CD4-positive, alpha-beta T cell (primary cell): ENCODE measurements around the gene TBL1X. TPM values are rescaled to one million over a fixed set of nuclear protein-coding genes. Genes with fewer than 3 reads are reported as not detected.

Experiments
- ATAC-seq: fragments of 200-7000 bp; cut with Tn5 transposase; one replicate; pipeline ENCODE4 v1.10.0; 2022; ENCODE audit warnings: mild to moderate bottlenecking; ENCODE audit not compliant: poor library complexity
- CTCF ChIA-PET: fragments of 350-600 bp; sonication (Branson Sonifier 250); formaldehyde crosslinking; loops from one replicate; lab custom pipeline; 2021; ENCODE audit warnings: antibody characterized with exemption, inconsistent platforms; lab: Charles Lee
- POLR2A ChIA-PET: fragments of 350-600 bp; sonication (Branson Sonifier 250); formaldehyde crosslinking; loops from one replicate; lab custom pipeline; 2021; ENCODE audit warnings: antibody characterized with exemption, inconsistent platforms; lab: Charles Lee
- DNase-seq, 14 experiments: peaks; one replicate each; pipeline ENCODE4 v3.0.0-alpha.2; 2013 to 2020; ENCODE audit warnings: mixed read lengths in 2 of 14
- H3K27ac ChIP-seq, 2 donors: one replicate each; pipeline versions ENCODE4 v1.5.1 to v1.7.0; 2013; ENCODE audit warnings: low read length in 2 of 2, low read depth in 1 of 2, mild to moderate bottlenecking in 1 of 2
- H3K27me3 ChIP-seq, 2 experiments: 1 replicate in 1 of 2; 2 replicates in 1 of 2; pipeline versions ENCODE4 v1.6.1 to v1.7.0; 2013; ENCODE audit warnings: low read length in 2 of 2, control low read depth in 1 of 2, mild to moderate bottlenecking in 1 of 2, moderate library complexity in 1 of 2; ENCODE audit not compliant: insufficient read depth in 2 of 2, control insufficient read depth in 1 of 2
- H3K36me3 ChIP-seq: one replicate; pipeline ENCODE4 v1.6.1; 2013; ENCODE audit warnings: low read length, control low read depth; ENCODE audit not compliant: insufficient read depth
- H3K4me1 ChIP-seq: one replicate; pipeline ENCODE4 v1.6.1; 2013; ENCODE audit warnings: low read length, control low read depth; ENCODE audit not compliant: insufficient read depth
- H3K4me3 ChIP-seq: one replicate; pipeline ENCODE4 v1.5.1; 2013; ENCODE audit warnings: mild to moderate bottlenecking, low read length, moderate library complexity
- H3K9me3 ChIP-seq, 2 experiments: 1 replicate in 1 of 2; 2 replicates in 1 of 2; pipeline versions ENCODE4 v1.6.1 to v1.7.0; 2013; ENCODE audit warnings: low read length in 2 of 2, mild to moderate bottlenecking in 2 of 2, control low read depth in 1 of 2, moderate library complexity in 1 of 2; ENCODE audit not compliant: control insufficient read depth in 1 of 2, insufficient read depth in 1 of 2
- H3K27ac Mint-ChIP-seq: one replicate; pipeline ENCODE4 v1.8.0; 2020; ENCODE audit warnings: mixed read lengths
- H3K27me3 Mint-ChIP-seq: one replicate; pipeline ENCODE4 v1.8.0; 2021; ENCODE audit warnings: mixed read lengths
- H3K36me3 Mint-ChIP-seq: one replicate; pipeline ENCODE4 v1.8.0; 2021; ENCODE audit warnings: low read depth, mixed read lengths
- H3K4me1 Mint-ChIP-seq: one replicate; pipeline ENCODE4 v1.8.0; 2021; ENCODE audit warnings: low read depth, mixed read lengths
- H3K4me3 Mint-ChIP-seq: one replicate; pipeline ENCODE4 v1.8.0; 2020; ENCODE audit warnings: mild to moderate bottlenecking, mixed read lengths
- H3K9me3 Mint-ChIP-seq: one replicate; pipeline ENCODE4 v1.8.0; 2020; ENCODE audit warnings: mixed read lengths
- CTCF ChIP-seq: fragments of 200-600 bp; IDR thresholded peaks from one replicate; pipeline ENCODE4 v1.8.0; 2022; ENCODE audit warnings: antibody characterized with exemption, mild to moderate bottlenecking
- intact Hi-C, 2 experiments: fragments of 100-400 bp; cut with DNase I in 1 of 2; cut with micrococcal nuclease in 1 of 2; formaldehyde crosslinking; loops; one replicate each; pipeline versions ENCODE4 v1.15.1 to v1.9.0; 2023 to 2025; cut with DNase I, micrococcal nuclease
- total RNA-seq, 174 experiments: library from RNA in 2 of 174; stranded (reverse) in 2 of 174; gene quantifications; one replicate each; pipeline ENCODE4 v1.2.3 and lab custom pipeline; 2021 to 2026

The TBL1X gene
- total RNA-seq, 2 experiments from 2014 or later = 17.4 to 19.2 TPM

- no peak overlapping the region for H3K27ac Mint-ChIP-seq
- no peak for ATAC-seq
Observed at GRCh38 chrX:9730752-9731151, 265.9 kb downstream of the TBL1X start.

GRCh38 chrX:9737363-9737762 is 272.5 kb downstream of the TBL1X start:
- no peak overlapping the region for H3K27ac Mint-ChIP-seq
- no peaks in the 10 kb centered on the region for H3K36me3 Mint-ChIP-seq
- no peak overlapping the region for H3K27ac ChIP-seq
- H3K36me3 ChIP-seq = no peaks in the 10 kb centered on the region
- POLR2A ChIA-PET = no interaction called here
- H3K27me3 ChIP-seq = peaks cover 0 to 5% of the 10 kb centered on the region in 2 experiments
- no peaks in the 10 kb centered on the region for H3K9me3 Mint-ChIP-seq
- no peak overlapping the region for H3K4me3 Mint-ChIP-seq
- intact Hi-C loops = no loop called here
- ATAC-seq = no peak
- no peak for DNase-seq
- peaks cover 6% of the 10 kb centered on the region for H3K27me3 Mint-ChIP-seq
- no peak for TF ChIP-seq CTCF
- no peaks in the 10 kb centered on the region for H3K4me1 ChIP-seq
- CTCF ChIA-PET = no interaction called here
- H3K4me3 ChIP-seq = no peak overlapping the region
- H3K9me3 ChIP-seq = no peaks in the 10 kb centered on the region
- H3K4me1 Mint-ChIP-seq = no peaks in the 10 kb centered on the region

More at GRCh38 chrX:9730752-9731151, 265.9 kb downstream of the TBL1X start:
- Histone ChIP-seq H3K27me3 (peaks cover 0 to 4% of the 10 kb centered on the region in 2 experiments), H3K9me3 (peaks cover 9 to 16% of the 10 kb centered on the region in 2 experiments), H3K4me1 (no peaks in the 10 kb centered on the region), H3K36me3 (no peaks in the 10 kb centered on the region), H3K4me3 (no peak overlapping the region), H3K27ac (no peak overlapping the region)
- ChIA-PET CTCF (no interaction called here), POLR2A (no interaction called here)
- Mint-ChIP-seq H3K4me1 (no peaks in the 10 kb centered on the region), H3K27me3 (peaks cover 6% of the 10 kb centered on the region), H3K4me3 (no peak overlapping the region), H3K36me3 (no peaks in the 10 kb centered on the region), H3K9me3 (no peaks in the 10 kb centered on the region)
- no peak for DNase-seq
- no peak for TF ChIP-seq CTCF
- intact Hi-C loops = no loop called here

- Mint-ChIP-seq H3K36me3 (no peaks in the 10 kb centered on the region), H3K27me3 (peaks cover 6% of the 10 kb centered on the region), H3K4me1 (no peaks in the 10 kb centered on the region), H3K27ac (no peak overlapping the region), H3K9me3 (no peaks in the 10 kb centered on the region), H3K4me3 (no peak overlapping the region)
- TF ChIP-seq CTCF = no peak
- H3K36me3 ChIP-seq = no peaks in the 10 kb centered on the region
- POLR2A ChIA-PET = no interaction called here
- no peak overlapping the region for H3K27ac ChIP-seq
- ATAC-seq = no peak
- CTCF ChIA-PET = no interaction called here
- intact Hi-C loops = no loop called here
- peaks cover 0 to 5% of the 10 kb centered on the region in 2 experiments for H3K27me3 ChIP-seq
- no peaks in the 10 kb centered on the region for H3K4me1 ChIP-seq
- H3K9me3 ChIP-seq = no peaks in the 10 kb centered on the region
- DNase-seq = no peak
- no peak overlapping the region for H3K4me3 ChIP-seq
Observed at GRCh38 chrX:9738151-9738550, 273.3 kb downstream of the TBL1X start.
